HepG2 (cell line): ENCODE results near the gene PFKL.

Experiments
- CEBPG ChIP-seq: IDR thresholded peaks from 2 replicates; pipeline ENCODE4 v1.6.1; 2016
- HCFC1 ChIP-seq: fragments of 150-350 bp; IDR thresholded peaks from 2 replicates; pipeline ENCODE4 v1.6.1; 2014; ENCODE audit warnings: low read depth, low read length
- MZF1 ChIP-seq: sonication (generic); formaldehyde crosslinking; IDR thresholded peaks from 2 replicates; pipeline ENCODE4 v1.8.1; 2023; ENCODE audit warnings: mild to moderate bottlenecking, missing genetic modification reagents, borderline replicate concordance
- POLR2A ChIP-seq, 2 experiments: IDR thresholded peaks; 2 replicates each; pipeline ENCODE4 v1.6.1; 2011; ENCODE audit warnings: low read depth in 2 of 2, low read length in 2 of 2, mild to moderate bottlenecking in 1 of 2, moderate library complexity in 1 of 2; ENCODE audit not compliant: insufficient read depth in 1 of 2
- ZFP36 ChIP-seq: fragments of 150-350 bp; IDR thresholded peaks from 2 replicates; pipeline ENCODE4 v1.6.1; 2018; ENCODE audit warnings: borderline replicate concordance, low read length, low read depth; ENCODE audit not compliant: partially characterized antibody
- ZNF160 ChIP-seq: sonication (generic); formaldehyde crosslinking; IDR thresholded peaks from 2 replicates; pipeline ENCODE4 v1.8.0; 2022; ENCODE audit warnings: mild to moderate bottlenecking, inconsistent platforms, missing genetic modification reagents
- ZNF276 ChIP-seq: sonication (generic); formaldehyde crosslinking; IDR thresholded peaks from 2 replicates; pipeline ENCODE4 v1.4.0; 2020; ENCODE audit warnings: mild to moderate bottlenecking, low read depth, missing genetic modification reagents
- ZNF414 ChIP-seq: sonication (generic); formaldehyde crosslinking; IDR thresholded peaks from 2 replicates; pipeline ENCODE4 v1.5.0; 2020; ENCODE audit warnings: missing genetic modification reagents
- ZNF563 ChIP-seq: sonication (generic); formaldehyde crosslinking; IDR thresholded peaks from 2 replicates; pipeline ENCODE4 v1.8.0; 2022; ENCODE audit warnings: mild to moderate bottlenecking, moderate library complexity, missing genetic modification reagents
- ZNF589 ChIP-seq: sonication (generic); formaldehyde crosslinking; conservative IDR thresholded peaks from 2 replicates; pipeline ENCODE4 v1.8.0; 2022; ENCODE audit warnings: mild to moderate bottlenecking, moderate library complexity, missing genetic modification reagents
- ZNF709 ChIP-seq: sonication (generic); formaldehyde crosslinking; IDR thresholded peaks from 2 replicates; pipeline ENCODE4 v1.5.0; 2020; ENCODE audit warnings: mild to moderate bottlenecking, missing genetic modification reagents
- TF ChIP-seq, protein P1 (sequence below): sonication (generic); formaldehyde crosslinking; IDR thresholded peaks from 2 replicates; pipeline ENCODE4 v1.8.1; 2023; ENCODE audit warnings: mild to moderate bottlenecking, missing genetic modification reagents, borderline replicate concordance
- TF ChIP-seq, protein P2 (sequence below): sonication (generic); formaldehyde crosslinking; IDR thresholded peaks from 2 replicates; pipeline ENCODE4 v1.5.1; 2020; ENCODE audit warnings: mild to moderate bottlenecking, missing genetic modification reagents
- TF ChIP-seq, protein P3 (sequence below): sonication (generic); formaldehyde crosslinking; IDR thresholded peaks from 2 replicates; pipeline ENCODE4 v1.5.0; 2020; ENCODE audit warnings: mild to moderate bottlenecking, missing genetic modification reagents, moderate library complexity

- TF ChIP-seq POLR2A (IDR thresholded peaks at IDR 0.05; ENCODE audit: insufficient read depth in 1 of 2, low read depth in 2 of 2, low read length in 2 of 2) (no peak), MZF1 (CRISPR knock-in tag) (no peak), CEBPG (CRISPR knock-in tag) (no peak), HCFC1 (no peak), ZFP36 (no peak), ZNF414 (CRISPR knock-in tag) (no peak), ZNF589 (no peak), ZNF563 (CRISPR knock-in tag) (no peak), ZNF276 (CRISPR knock-in tag) (no peak), ZNF709 (CRISPR knock-in tag) (no peak), ZNF160 (CRISPR knock-in tag) (no peak)
- TF ChIP-seq, protein P1, sequence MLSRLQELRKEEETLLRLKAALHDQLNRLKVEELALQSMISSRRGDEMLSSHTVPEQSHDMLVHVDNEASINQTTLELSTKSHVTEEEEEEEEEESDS (CRISPR knock-in tag) = no peak
- TF ChIP-seq, protein P2, sequence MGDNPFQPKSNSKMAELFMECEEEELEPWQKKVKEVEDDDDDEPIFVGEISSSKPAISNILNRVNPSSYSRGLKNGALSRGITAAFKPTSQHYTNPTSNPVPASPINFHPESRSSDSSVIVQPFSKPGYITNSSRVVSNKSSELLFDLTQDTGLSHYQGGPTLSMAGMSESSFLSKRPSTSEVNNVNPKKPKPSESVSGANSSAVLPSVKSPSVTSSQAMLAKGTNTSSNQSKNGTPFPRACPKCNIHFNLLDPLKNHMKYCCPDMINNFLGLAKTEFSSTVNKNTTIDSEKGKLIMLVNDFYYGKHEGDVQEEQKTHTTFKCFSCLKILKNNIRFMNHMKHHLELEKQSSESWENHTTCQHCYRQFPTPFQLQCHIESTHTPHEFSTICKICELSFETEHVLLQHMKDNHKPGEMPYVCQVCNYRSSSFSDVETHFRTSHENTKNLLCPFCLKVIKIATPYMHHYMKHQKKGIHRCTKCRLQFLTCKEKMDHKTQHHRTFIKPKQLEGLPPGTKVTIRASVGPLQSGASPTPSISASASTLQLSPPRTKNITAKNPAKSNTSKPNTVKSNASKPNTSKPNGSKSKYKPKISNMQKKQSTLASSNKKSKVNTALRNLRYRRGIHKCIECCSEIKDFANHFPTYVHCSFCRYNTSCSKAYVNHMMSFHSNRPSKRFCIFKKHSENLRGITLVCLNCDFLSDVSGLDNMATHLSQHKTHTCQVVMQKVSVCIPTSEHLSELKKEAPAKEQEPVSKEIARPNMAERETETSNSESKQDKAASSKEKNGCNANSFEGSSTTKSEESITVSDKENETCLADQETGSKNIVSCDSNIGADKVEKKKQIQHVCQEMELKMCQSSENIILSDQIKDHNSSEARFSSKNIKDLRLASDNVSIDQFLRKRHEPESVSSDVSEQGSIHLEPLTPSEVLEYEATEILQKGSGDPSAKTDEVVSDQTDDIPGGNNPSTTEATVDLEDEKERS (CRISPR knock-in tag) = no peak
- TF ChIP-seq, protein P3, sequence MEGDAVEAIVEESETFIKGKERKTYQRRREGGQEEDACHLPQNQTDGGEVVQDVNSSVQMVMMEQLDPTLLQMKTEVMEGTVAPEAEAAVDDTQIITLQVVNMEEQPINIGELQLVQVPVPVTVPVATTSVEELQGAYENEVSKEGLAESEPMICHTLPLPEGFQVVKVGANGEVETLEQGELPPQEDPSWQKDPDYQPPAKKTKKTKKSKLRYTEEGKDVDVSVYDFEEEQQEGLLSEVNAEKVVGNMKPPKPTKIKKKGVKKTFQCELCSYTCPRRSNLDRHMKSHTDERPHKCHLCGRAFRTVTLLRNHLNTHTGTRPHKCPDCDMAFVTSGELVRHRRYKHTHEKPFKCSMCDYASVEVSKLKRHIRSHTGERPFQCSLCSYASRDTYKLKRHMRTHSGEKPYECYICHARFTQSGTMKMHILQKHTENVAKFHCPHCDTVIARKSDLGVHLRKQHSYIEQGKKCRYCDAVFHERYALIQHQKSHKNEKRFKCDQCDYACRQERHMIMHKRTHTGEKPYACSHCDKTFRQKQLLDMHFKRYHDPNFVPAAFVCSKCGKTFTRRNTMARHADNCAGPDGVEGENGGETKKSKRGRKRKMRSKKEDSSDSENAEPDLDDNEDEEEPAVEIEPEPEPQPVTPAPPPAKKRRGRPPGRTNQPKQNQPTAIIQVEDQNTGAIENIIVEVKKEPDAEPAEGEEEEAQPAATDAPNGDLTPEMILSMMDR (CRISPR knock-in tag) = no peak
Observed at GRCh38 chr21:44356160-44356559, 56.3 kb downstream of the PFKL start.
